Neural cell (in vitro differentiated cells): Measurements from ENCODE around the gene ANXA4. TPM values are rescaled to one million over a fixed set of nuclear protein-coding genes. Genes with fewer than 3 reads are reported as not detected.

Source experiments
- H2AFZ ChIP-seq: fragments of 200-600, 300-800 bp; sonication (generic), shearing (Covaris generic); 2 replicates; pipeline ENCODE4 v1.6.0; 2014; ENCODE audit warnings: low read depth, mild to moderate bottlenecking, antibody characterized with exemption, low read length, moderate library complexity
- H3F3A ChIP-seq: fragments of 200-600 bp; shearing (Covaris generic); 2 replicates; pipeline ENCODE4 v1.6.1; 2016; ENCODE audit warnings: mild to moderate bottlenecking, moderate library complexity, mixed read lengths, antibody characterized with exemption, low read length; ENCODE audit not compliant: insufficient read depth, poor library complexity, severe bottlenecking
- H3K27ac ChIP-seq: fragments of 200-600, 300-800 bp; sonication (generic), shearing (Covaris generic); 2 replicates; pipeline ENCODE4 v1.5.1; 2014; ENCODE audit warnings: mild to moderate bottlenecking, low read length, moderate library complexity
- H3K27me3 ChIP-seq: fragments of 300-800, 200-600 bp; sonication (generic), shearing (Covaris generic); 2 replicates; pipeline ENCODE4 v1.6.0; 2014; ENCODE audit warnings: mild to moderate bottlenecking, low read depth, low read length, moderate library complexity; ENCODE audit not compliant: insufficient read depth
- H3K36me3 ChIP-seq: fragments of 300-800, 200-600 bp; sonication (generic), shearing (Covaris generic); 2 replicates; pipeline ENCODE4 v1.5.1; 2014; ENCODE audit warnings: mild to moderate bottlenecking, antibody characterized with exemption, low read length, moderate library complexity; ENCODE audit not compliant: insufficient read depth
- H3K4me2 ChIP-seq: fragments of 300-800, 200-600 bp; sonication (generic), shearing (Covaris generic); 2 replicates; pipeline ENCODE4 v1.6.0; 2014; ENCODE audit warnings: mild to moderate bottlenecking, low read length
- H3K4me3 ChIP-seq: fragments of 300-800, 200-600 bp; sonication (generic), shearing (Covaris generic); 2 replicates; pipeline ENCODE4 v1.5.1; 2014; ENCODE audit warnings: mild to moderate bottlenecking, low read length, moderate library complexity
- H3K79me2 ChIP-seq: fragments of 200-600 bp; shearing (Covaris generic); replicated peaks from 2 replicates; pipeline ENCODE4 v1.6.0; 2014; ENCODE audit warnings: mild to moderate bottlenecking, low read length, moderate library complexity; ENCODE audit not compliant: insufficient read depth
- H3K9ac ChIP-seq: fragments of 300-800, 200-600 bp; sonication (generic), shearing (Covaris generic); 2 replicates; pipeline ENCODE4 v1.6.1; 2016; ENCODE audit warnings: mild to moderate bottlenecking, low read length, mixed read lengths
- H3K9me2 ChIP-seq: fragments of 200-600 bp; shearing (Covaris generic); 2 replicates; pipeline ENCODE4 v1.6.1; 2016; ENCODE audit warnings: mild to moderate bottlenecking, low read length, mixed read lengths; ENCODE audit not compliant: insufficient read depth
- H3K9me3 ChIP-seq: fragments of 200-600, 300-800 bp; sonication (generic), shearing (Covaris generic); 2 replicates; pipeline ENCODE4 v1.6.1; 2016; ENCODE audit warnings: mild to moderate bottlenecking, mixed run types, low read length, moderate library complexity, mixed read lengths
- H4K20me1 ChIP-seq: fragments of 200-600 bp; shearing (Covaris generic); 2 replicates; pipeline ENCODE4 v1.6.1; 2016; ENCODE audit warnings: mild to moderate bottlenecking, mixed run types; ENCODE audit not compliant: insufficient read depth
- EP300 ChIP-seq: fragments of 450-650 bp; conservative IDR thresholded peaks from 2 replicates; pipeline ENCODE4 v1.6.1; 2014; ENCODE audit warnings: antibody characterized with exemption, mild to moderate bottlenecking, moderate library complexity; ENCODE audit not compliant: poor library complexity, severe bottlenecking
- EZH2 ChIP-seq: fragments of 200-600, 300-800 bp; shearing (Covaris generic), sonication (generic); IDR thresholded peaks from 2 replicates; pipeline ENCODE4 v1.6.1; 2014; ENCODE audit warnings: antibody characterized with exemption, low read length, borderline replicate concordance, mild to moderate bottlenecking; ENCODE audit not compliant: insufficient read depth, poor library complexity, severe bottlenecking
- MXI1 ChIP-seq: fragments of 450-650 bp; conservative IDR thresholded peaks from 2 replicates; pipeline ENCODE4 v1.6.1; 2014; ENCODE audit warnings: antibody characterized with exemption, mild to moderate bottlenecking; ENCODE audit not compliant: poor library complexity, severe bottlenecking
- POLR2AphosphoS5 ChIP-seq: IDR thresholded peaks from 2 replicates; pipeline ENCODE4 v1.6.1; 2012
- RAD21 ChIP-seq: fragments of 450-650 bp; conservative IDR thresholded peaks from 2 replicates; pipeline ENCODE4 v1.6.1; 2014; ENCODE audit warnings: antibody characterized with exemption, mild to moderate bottlenecking, moderate library complexity
- SMC3 ChIP-seq: fragments of 450-650 bp; conservative IDR thresholded peaks from 2 replicates; pipeline ENCODE4 v1.6.1; 2014; ENCODE audit warnings: antibody characterized with exemption, mild to moderate bottlenecking, moderate library complexity; ENCODE audit not compliant: poor library complexity
- TAF1 ChIP-seq: IDR thresholded peaks from 2 replicates; pipeline ENCODE4 v1.6.1; 2012; ENCODE audit warnings: low read depth
- polyA plus RNA-seq: library from polyadenylated mRNA; depleted of rRNA; stranded (reverse); fragments of >200 nt; gene quantifications from 2 replicates; pipeline ENCODE4 v1.2.3, GENCODE V29; 2014
- TF ChIP-seq, protein P1 (sequence below): IDR thresholded peaks from 2 replicates; pipeline ENCODE4 v1.6.1; 2012; ENCODE audit warnings: borderline replicate concordance
- TF ChIP-seq, protein P2 (sequence below): fragments of 450-650 bp; IDR thresholded peaks from 2 replicates; pipeline ENCODE4 v1.5.1; 2014; ENCODE audit warnings: antibody characterized with exemption, mild to moderate bottlenecking, moderate library complexity; ENCODE audit not compliant: poor library complexity, severe bottlenecking

Gene ANXA4
- polyA plus RNA-seq, 1 donor from 2014 or later = 1.8 TPM

DNA sequence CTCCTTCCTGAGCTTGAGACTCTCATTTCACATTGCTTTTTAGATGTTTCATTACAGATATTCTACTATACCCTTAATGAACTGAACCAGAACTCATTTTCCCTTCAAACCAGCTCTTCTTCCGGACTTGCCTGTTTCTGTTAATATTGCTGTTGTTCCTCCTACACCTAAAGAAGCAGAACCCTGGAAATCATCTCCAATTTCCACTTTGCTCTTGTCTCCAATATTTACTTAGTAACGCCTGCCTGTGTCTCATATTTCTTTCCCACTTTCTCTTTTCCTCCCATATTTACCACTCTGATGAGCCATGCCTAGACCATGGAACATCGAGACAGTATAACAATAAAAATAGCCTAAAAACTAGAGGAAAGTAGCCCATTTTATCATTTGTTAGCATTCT is 69.7 kb downstream of the ANXA4 start:
- no peak overlapping the region for H2AFZ ChIP-seq
- no peaks in the 10 kb centered on the region for H3K27me3 ChIP-seq
- no peak for TF ChIP-seq EZH2
- no peak for TF ChIP-seq POLR2AphosphoS5
- no peak for TF ChIP-seq TAF1
- TF ChIP-seq, protein P1, sequence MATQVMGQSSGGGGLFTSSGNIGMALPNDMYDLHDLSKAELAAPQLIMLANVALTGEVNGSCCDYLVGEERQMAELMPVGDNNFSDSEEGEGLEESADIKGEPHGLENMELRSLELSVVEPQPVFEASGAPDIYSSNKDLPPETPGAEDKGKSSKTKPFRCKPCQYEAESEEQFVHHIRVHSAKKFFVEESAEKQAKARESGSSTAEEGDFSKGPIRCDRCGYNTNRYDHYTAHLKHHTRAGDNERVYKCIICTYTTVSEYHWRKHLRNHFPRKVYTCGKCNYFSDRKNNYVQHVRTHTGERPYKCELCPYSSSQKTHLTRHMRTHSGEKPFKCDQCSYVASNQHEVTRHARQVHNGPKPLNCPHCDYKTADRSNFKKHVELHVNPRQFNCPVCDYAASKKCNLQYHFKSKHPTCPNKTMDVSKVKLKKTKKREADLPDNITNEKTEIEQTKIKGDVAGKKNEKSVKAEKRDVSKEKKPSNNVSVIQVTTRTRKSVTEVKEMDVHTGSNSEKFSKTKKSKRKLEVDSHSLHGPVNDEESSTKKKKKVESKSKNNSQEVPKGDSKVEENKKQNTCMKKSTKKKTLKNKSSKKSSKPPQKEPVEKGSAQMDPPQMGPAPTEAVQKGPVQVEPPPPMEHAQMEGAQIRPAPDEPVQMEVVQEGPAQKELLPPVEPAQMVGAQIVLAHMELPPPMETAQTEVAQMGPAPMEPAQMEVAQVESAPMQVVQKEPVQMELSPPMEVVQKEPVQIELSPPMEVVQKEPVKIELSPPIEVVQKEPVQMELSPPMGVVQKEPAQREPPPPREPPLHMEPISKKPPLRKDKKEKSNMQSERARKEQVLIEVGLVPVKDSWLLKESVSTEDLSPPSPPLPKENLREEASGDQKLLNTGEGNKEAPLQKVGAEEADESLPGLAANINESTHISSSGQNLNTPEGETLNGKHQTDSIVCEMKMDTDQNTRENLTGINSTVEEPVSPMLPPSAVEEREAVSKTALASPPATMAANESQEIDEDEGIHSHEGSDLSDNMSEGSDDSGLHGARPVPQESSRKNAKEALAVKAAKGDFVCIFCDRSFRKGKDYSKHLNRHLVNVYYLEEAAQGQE = no peak
- TF ChIP-seq, protein P2, sequence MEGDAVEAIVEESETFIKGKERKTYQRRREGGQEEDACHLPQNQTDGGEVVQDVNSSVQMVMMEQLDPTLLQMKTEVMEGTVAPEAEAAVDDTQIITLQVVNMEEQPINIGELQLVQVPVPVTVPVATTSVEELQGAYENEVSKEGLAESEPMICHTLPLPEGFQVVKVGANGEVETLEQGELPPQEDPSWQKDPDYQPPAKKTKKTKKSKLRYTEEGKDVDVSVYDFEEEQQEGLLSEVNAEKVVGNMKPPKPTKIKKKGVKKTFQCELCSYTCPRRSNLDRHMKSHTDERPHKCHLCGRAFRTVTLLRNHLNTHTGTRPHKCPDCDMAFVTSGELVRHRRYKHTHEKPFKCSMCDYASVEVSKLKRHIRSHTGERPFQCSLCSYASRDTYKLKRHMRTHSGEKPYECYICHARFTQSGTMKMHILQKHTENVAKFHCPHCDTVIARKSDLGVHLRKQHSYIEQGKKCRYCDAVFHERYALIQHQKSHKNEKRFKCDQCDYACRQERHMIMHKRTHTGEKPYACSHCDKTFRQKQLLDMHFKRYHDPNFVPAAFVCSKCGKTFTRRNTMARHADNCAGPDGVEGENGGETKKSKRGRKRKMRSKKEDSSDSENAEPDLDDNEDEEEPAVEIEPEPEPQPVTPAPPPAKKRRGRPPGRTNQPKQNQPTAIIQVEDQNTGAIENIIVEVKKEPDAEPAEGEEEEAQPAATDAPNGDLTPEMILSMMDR = no peak
- TF ChIP-seq RAD21 = no peak
- TF ChIP-seq EP300 = no peak
- no peak for TF ChIP-seq SMC3
- TF ChIP-seq MXI1 = no peak
- H3K27ac ChIP-seq = no peak overlapping the region
- H3K4me2 ChIP-seq = no peak overlapping the region
- no peaks in the 10 kb centered on the region for H3K36me3 ChIP-seq
- no peaks in the 10 kb centered on the region for H3K79me2 ChIP-seq
- no peak overlapping the region for H3K9ac ChIP-seq
- H3K9me3 ChIP-seq = no peaks in the 10 kb centered on the region
- H3K4me3 ChIP-seq = no peak overlapping the region
- no peaks in the 10 kb centered on the region for H3K9me2 ChIP-seq
- no peaks in the 10 kb centered on the region for H3F3A ChIP-seq
- no peaks in the 10 kb centered on the region for H4K20me1 ChIP-seq

DNA sequence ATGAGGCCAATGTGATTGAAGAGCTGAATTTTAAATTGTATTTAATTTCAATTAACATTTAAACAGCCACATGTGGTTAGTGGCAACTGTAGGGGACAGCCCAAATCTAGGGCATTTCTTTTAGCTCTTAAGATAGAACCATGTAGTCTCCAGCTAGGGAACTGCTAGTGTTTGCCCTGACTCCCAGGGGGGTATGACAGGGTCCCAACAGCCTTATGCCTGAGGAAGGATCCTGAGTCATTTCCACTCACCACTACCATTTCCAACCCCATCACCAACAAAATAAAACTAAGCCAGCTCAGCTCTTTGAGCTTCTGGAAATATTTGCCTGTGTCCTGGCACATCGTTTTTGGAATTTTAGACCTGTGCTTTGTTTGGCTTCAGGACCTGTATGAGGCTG is 73.8 kb downstream of the ANXA4 start:
- H3K9me3 ChIP-seq = no peaks in the 10 kb centered on the region
- H3K79me2 ChIP-seq = no peaks in the 10 kb centered on the region
- no peaks in the 10 kb centered on the region for H3K27me3 ChIP-seq
- H3K9ac ChIP-seq = no peak overlapping the region
- H3K4me3 ChIP-seq = no peak overlapping the region
- no peaks in the 10 kb centered on the region for H3F3A ChIP-seq
- TF ChIP-seq SMC3 (no peak), EZH2 (no peak), MXI1 (no peak), TAF1 (no peak), RAD21 (no peak), EP300 (no peak), POLR2AphosphoS5 (no peak)
- TF ChIP-seq, protein P2 = no peak
- TF ChIP-seq, protein P1 = no peak
- no peak overlapping the region for H3K4me2 ChIP-seq
- H3K27ac ChIP-seq = no peak overlapping the region
- no peaks in the 10 kb centered on the region for H3K9me2 ChIP-seq
- no peaks in the 10 kb centered on the region for H4K20me1 ChIP-seq
- H3K36me3 ChIP-seq = no peaks in the 10 kb centered on the region
- no peak overlapping the region for H2AFZ ChIP-seq
